Measurements from ENCODE around the gene ABHD15. TPM values are rescaled to one million over a fixed set of nuclear protein-coding genes. Genes with fewer than 3 reads are reported as not detected.
A peak's percentile ranks its signal among the peaks of the same experiment; 100 is the strongest.
"Not testable (repeated sequence)": the region's sequence is repeated elsewhere in the genome, so short reads cannot be mapped to it uniquely, and the experiment has no call there.

The ABHD15 gene
- total RNA-seq, 1 experiment from 2014 or later = 8.4 TPM

GRCh38 chr17:29571486-29571882, 4.6 kb upstream of the ABHD15 start:
- no peak for DNase-seq (ENCODE audit: low read depth)

GRCh38 chr17:29570521-29570920, 3.7 kb upstream of the ABHD15 start:
- no peak for DNase-seq (ENCODE audit: low read depth)

GRCh38 chr17:29569245-29569950, 2.6 kb upstream of the ABHD15 start:
- peak; percentile 49 for DNase-seq (ENCODE audit: low read depth)

GRCh38 chr17:29568331-29569244, 1.8 kb upstream of the ABHD15 start, which contains the start of gene TP53I13:
TP53I13 (plus strand) TSS chr17:29568701; CDS start chr17:29568759, 58 bp downstream.
- peak; percentile 83 for DNase-seq (ENCODE audit: low read depth)

GRCh38 chr17:29567554-29568330, 905 bp upstream of the ABHD15 start:
- peak; percentile 65 for DNase-seq (ENCODE audit: low read depth)

GRCh38 chr17:29567304-29567553, 392 bp upstream of the ABHD15 start:
- DNase-seq (ENCODE audit: low read depth) = no peak

- DNase-seq (ENCODE audit: low read depth) = no peak
These were observed 979 bp downstream of the ABHD15 start for GRCh38 chr17:29565643-29566472.

- DNase-seq (ENCODE audit: low read depth) = peak; percentile 41
These were observed 3.0 kb downstream of the ABHD15 start for GRCh38 chr17:29563816-29564215.

GRCh38 chr17:29562615-29563014, 4.2 kb downstream of the ABHD15 start:
- no peak for DNase-seq (ENCODE audit: low read depth)

- DNase-seq (ENCODE audit: low read depth) = no peak
These were observed 5.0 kb downstream of the ABHD15 start for GRCh38 chr17:29561554-29562517.

GRCh38 chr17:29560316-29560715, 6.5 kb downstream of the ABHD15 start:
- DNase-seq (ENCODE audit: low read depth) = no peak

GRCh38 chr17:29559640-29560039, 7.2 kb downstream of the ABHD15 start:
- no peak for DNase-seq (ENCODE audit: low read depth)

- not testable (repeated sequence) for DNase-seq (ENCODE audit: low read depth)
These were observed 8.7 kb downstream of the ABHD15 start for GRCh38 chr17:29558139-29558538.

- DNase-seq (ENCODE audit: low read depth) = no peak
These were observed 9.1 kb downstream of the ABHD15 start for GRCh38 chr17:29557739-29558116.

GRCh38 chr17:29557085-29557738, 9.6 kb downstream of the ABHD15 start:
- DNase-seq (ENCODE audit: low read depth) = peak; percentile 12

GRCh38 chr17:29555840-29556239, 11.0 kb downstream of the ABHD15 start:
- DNase-seq (ENCODE audit: low read depth) = no peak

GRCh38 chr17:29549177-29549923, 17.5 kb downstream of the ABHD15 start:
- DNase-seq (ENCODE audit: low read depth) = no peak

GRCh38 chr17:29546830-29547229, 20.0 kb downstream of the ABHD15 start:
- DNase-seq (ENCODE audit: low read depth) = no peak

- no peak for DNase-seq (ENCODE audit: low read depth)
These were observed 20.8 kb downstream of the ABHD15 start for GRCh38 chr17:29546085-29546484.

Measured in LHCN-M2 (cell line).